Epithelial cell of prostate (primary cell): ENCODE measurements around the gene SYF2.
A peak's percentile ranks its signal among the peaks of the same experiment; 100 is the strongest.
"Not testable (repeated sequence)": the region's sequence is repeated elsewhere in the genome, so short reads cannot be mapped to it uniquely, and the experiment has no call there.

Experiments
- DNase-seq: peaks from one replicate; pipeline ENCODE4 v3.0.0-alpha.2; 2011; ENCODE audit warnings: low read depth, low spot score
- H3K27ac ChIP-seq: fragments of 450-650 bp; 2 replicates; pipeline ENCODE4 v1.5.1; 2017; ENCODE audit warnings: mild to moderate bottlenecking

SYF2 gene

DNA sequence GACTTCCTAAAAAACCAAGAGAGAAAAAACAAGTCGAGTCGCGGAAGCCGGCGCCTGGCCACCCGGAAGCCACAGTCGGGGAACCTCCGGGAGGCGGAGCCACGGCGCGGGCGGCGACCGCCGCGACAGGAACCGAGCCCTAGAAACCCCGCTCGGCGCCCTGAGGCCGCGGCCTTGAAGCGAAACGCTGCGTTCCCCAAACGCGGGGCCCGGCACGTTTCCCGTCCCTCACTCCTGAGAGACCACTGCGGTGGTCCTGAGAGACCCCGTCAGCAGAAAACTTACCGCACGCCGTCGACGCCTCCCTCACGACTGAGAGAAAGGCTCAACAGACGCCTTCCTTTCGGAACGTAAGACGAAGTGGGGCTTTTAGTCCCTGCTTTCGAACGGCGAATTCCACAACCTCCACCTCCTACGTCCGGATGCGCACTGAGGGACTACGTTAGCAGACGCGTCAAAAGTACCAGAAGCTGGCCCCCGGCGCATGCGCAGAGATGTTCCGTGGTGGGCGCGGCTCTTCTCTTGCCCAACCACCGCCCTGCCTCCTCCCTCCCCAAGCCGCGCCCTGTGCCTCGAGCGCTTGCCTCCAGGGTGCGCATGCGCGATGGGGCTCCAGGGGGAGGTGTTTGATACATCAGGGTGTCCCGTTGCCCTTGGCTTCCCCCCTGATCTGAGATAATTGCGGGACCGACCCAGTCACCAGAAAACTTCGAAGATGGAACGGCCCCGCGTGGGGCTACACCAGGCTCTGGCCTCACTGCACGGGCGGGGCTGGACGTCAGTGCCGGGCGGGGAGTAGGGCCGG is 14.9 kb upstream of the SYF2 start, which contains the start of gene RSRP1:
RSRP1 (minus strand) TSS at position 431 of the 805 bp plus-strand sequence. CDS start 491 bp downstream, outside the sequence.
- DNase-seq: peak; percentile 81
- H3K27ac ChIP-seq: peak within 1 kb of the TSS; percentile 97

DNA sequence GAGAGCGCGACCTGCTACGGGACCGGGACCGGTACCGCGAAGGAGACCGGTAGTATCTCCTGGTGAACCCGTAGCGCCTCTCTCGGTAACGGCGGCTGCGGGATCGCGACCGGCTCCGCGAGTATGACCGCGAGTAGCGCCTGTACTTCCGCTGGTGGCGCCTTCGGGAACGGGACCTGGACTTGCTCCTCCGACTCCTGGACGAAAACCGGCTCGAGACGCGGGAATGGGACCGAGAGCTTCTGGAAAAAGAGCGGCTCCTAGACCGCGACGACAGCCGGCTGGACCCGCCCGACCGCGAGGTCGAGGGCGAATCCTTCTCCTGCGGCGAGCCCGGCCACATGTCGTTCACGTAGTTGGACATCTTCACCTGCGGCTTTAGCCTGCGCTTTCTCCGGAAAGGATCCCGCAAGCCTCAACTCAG is 14.3 kb upstream of the SYF2 start:
- no peak for DNase-seq
- H3K27ac ChIP-seq: peak overlapping the region; percentile 97

DNA sequence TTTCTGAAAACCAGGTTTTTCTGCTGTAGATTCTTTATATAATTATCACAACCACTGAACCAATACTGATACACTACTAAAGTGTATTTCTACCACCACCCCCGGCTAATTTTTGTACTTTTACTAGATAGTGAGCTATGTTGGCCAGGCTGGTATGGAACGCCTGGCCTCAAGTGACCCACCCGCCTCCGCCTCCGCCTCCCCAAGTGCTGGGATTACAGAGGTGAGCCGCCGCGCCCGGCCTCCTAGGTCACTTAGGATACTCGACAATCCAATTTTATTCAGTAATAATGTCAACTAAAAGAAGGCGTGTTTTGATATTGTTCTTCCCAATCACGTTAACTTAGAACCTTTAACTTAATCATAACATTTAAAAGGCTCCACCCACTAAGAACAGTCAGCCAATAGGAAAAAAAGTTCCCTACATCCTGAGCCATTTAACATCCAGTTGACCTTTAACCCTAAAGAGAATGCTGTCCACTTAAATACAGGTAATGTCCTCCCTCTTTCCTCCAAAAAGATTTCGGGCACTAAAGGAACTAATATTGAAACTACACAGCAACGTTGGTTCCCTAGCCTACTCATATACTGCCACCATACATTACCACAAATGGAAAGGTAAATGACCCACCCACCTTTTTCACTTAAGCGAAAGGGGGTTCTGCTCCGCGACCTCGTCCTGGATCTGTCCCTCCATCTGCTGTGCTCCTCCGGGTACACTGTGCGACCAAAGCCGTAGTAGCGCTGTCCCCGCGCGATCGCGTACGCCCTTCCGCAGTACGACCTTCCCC is 13.7 kb upstream of the SYF2 start:
- DNase-seq: no peak
- peak overlapping the region; percentile 97 for H3K27ac ChIP-seq

DNA sequence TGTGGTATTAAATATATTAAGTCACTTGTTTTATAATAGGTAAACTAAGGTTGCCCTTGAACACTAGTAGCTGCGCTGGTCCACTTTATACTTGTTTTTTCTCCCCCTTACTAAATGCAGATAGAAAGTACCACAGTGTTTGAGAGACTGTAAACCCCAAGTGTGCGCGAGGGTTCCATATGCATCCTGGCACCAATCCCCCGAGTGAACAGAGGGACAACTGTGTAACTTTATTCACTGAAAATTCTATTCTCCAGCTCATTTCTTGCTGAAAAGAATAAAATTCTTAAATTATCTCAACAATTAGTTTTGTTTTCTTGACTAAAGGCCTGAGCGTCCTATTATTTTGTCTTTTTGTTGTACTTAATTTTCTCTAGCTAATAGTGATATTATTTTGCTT is 13.1 kb upstream of the SYF2 start:
- H3K27ac ChIP-seq: peak overlapping the region; percentile 97
- DNase-seq: no peak

DNA sequence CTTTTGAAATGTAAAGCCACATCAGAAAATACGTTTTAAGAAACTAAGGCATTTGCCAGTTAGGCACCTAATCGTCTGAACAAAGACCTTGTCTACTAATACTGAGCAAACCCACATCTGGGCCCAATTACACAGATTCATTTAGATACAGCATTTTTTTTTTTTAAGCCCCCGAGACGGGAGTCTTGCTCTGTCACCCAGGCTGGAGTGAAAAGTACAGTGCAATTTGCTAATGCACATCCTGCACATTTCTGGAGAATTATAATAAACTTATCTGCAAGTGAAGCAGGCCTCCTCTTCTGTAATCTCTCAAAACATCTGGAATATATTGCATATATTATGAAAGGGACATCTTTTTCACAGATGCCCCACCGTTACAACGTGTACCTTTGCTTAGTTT is 11.6 kb upstream of the SYF2 start:
- DNase-seq: no peak
- no peak overlapping the region for H3K27ac ChIP-seq

DNA sequence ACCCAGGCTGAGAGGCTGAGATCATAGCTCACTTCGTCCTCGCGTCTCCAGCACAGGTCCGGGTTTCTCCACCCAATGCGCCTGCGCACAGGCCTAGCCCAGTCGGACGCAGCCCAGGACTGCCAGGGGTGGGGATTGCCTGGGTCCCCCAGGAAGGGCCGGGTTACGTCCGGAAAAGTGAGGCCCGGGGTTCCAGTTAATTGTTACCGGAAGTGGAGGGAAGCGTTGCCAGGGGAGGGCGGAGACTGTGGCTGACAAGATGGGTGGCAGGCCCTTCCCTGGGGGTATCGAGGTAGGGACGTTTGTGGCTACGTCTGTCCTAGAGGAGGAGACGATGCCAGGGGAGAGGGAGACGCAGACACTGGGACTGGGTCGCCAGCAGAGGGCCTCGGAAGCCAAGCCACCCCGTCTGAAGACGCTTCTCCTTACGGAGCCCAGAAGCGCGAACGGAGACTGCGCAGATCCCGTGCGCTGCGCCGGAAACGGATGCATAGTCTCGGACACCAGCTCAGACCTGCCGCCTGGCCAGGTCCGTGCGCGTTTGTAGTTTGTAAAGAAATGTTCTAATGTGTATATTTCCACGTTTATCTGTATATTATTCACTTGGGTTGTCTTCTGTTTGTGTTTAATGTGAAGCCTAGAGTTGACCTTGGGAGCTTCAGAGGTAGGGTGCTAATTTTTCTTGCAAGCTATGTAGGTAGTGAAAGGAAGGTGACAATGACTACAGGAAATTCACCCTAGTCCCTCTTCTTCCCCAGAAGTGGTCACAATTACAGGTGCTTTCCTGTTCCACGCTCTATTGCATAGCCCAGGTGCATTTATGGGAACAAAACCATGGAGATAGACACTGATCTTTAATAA is 7.6 kb upstream of the SYF2 start:
- H3K27ac ChIP-seq: peak overlapping the region; percentile 84
- peak; percentile 87 for DNase-seq

DNA sequence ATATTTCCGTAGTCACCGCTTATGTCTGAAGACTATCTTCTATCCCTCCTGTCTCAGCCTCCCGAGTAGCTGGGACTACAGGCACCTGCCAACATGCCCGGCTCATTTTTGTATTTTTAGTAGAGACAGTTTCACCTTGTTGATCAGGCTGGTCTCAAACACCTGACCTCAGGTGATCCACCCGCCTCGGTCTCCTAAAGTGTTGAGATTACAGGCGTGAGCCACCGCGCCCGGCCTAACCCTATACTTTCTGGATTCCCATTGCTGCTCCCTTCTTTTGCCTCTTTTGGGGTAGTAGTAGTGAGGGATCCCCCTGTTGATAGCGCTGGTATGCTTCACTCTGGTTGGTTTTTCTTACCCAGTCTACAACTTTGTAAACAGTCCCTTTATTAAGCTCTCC is 5.7 kb upstream of the SYF2 start:
- H3K27ac ChIP-seq: no peak overlapping the region
- DNase-seq: no peak

DNA sequence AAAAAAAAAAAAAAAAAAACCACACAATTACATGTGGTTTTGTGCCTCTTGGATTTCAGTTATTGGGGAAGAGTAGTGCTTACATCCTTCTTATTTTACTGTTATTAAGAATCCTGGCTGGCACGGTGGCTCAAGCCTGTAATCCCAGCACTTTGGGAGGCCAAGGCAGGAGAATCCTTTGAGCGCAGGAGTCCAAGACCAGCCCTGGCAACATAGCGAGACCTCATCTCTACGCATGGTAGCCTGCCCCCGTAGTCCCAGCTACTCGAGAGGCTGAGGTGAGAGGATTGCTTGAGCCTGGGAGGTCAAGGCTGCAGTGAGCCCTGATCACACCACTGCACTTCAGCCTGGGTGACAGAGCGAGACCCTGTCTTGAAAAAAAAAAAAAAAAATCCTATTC is 4.0 kb upstream of the SYF2 start:
- DNase-seq, H3K27ac ChIP-seq: not testable (repeated sequence)

DNA sequence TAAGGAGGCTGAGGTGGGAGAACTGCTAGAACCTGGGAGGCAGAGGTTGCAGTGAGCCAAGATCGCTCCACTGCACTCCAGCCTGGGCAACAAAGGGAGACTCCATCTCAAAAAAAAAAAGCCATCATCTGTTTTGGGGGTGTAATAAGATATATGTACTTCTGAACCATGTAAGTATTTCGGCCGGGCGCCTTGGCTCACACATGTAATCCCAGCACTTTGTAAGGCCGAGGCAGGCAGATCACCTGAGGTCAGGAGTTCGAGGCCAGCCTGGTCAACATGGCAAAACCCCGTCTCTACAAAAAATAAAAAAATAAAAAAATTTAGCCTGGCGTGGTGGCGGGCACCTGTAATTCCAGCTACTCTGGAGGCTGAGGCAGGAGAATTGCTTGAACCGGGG is 3.1 kb upstream of the SYF2 start:
- H3K27ac ChIP-seq, DNase-seq: not testable (repeated sequence)

DNA sequence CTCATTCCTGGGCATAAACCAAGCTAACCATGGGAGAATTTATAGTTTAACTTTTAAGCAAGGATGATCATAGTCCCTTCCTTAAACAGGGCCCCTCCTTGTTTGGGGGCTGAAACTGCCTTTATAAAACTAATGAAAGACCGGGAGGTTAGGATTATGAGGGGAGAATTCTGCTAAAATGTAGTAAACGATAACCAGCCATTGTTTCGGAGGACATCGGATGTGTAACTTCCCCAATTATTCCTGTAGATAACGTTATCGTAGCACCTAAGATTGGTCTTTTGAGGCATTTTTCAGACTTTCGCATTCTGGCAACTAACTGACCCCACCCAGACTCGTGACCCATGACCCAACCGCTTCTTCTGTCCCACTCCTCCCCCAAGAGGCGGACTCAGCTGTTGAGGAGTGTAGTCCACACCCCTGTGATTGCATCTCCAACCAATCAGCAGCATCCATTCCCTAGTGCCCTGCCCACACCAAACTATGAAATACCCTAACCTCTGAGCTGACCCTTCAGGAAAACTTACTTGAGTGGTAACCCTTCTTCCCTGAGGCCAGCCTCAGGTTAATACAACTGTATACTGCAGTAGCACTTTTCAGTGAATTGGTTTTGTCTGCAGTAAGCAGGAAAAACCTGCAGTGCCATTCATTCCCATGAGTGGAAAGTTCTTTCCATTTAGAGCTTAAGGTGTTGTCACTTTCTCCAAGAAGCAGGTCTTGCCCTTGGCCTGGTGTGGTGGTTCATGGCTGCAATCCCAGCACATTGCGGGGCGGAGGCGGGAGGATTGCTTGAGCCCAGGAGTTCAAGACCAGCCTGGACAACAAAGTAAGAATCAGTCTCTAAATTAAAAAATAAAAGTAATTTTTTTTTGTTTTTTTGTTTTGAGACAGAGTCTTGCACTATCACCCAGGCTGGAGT is 823 bp upstream of the SYF2 start:
- DNase-seq: peak; percentile 64
- peak overlapping the region; percentile 90 for H3K27ac ChIP-seq

DNA sequence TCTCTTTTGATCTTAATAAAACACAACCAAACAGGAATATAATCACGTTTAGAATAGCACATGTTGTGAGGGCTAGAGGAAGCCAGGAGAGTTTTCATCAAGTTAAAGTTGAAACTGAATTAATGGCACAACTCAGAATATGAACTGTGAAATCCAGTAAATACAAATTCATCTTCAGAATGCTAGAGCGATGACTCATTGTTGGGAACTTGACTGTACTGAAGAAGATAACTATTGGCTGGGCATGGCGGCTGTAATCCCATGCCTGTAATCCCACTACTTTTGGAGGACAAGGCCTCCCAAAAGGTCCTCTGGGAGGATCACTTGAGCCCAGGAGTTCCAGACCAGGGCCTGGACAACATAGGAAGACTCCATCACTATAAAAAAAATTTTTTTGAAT is 8.8 kb downstream of the SYF2 start:
- H3K27ac ChIP-seq: no peak overlapping the region
- no peak for DNase-seq

DNA sequence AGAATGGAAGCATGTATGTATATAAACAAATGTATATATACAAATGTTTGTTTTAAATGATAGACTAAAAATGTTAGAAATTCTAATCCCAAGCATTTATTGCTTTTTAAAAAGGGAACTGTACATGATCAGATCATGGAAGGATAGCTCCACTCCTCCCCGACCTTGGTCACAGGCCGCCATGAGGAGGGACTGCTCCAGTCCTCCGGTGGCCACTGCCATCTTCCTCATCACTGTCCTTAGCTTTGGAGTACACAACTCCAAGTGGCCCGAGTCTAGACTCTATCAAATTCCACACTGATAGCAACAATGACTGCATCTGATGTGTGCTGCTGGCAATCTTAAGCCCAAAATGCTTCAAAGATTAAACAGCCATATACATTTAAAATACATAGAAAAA is 9.7 kb downstream of the SYF2 start:
- no peak overlapping the region for H3K27ac ChIP-seq
- DNase-seq: no peak

DNA sequence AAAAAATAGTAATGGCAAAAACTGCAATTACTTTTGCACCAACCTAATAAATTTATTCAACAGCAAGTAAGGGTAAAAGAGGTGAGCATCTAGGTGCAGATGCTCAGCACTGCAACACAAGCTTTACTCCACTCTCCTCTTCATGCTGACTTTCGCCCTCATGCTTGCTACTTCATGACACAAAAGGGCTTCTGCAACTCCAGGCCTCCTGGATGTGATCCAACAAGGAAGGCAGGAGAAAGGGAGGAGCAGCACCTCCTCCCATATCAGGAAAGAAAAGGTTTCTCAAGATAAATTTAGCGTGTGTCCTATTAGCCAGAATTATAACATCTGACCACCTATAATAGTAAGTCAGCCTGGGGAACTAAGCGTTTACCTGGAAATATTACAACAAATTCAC is 11.6 kb downstream of the SYF2 start:
- no peak for DNase-seq
- no peak overlapping the region for H3K27ac ChIP-seq

DNA sequence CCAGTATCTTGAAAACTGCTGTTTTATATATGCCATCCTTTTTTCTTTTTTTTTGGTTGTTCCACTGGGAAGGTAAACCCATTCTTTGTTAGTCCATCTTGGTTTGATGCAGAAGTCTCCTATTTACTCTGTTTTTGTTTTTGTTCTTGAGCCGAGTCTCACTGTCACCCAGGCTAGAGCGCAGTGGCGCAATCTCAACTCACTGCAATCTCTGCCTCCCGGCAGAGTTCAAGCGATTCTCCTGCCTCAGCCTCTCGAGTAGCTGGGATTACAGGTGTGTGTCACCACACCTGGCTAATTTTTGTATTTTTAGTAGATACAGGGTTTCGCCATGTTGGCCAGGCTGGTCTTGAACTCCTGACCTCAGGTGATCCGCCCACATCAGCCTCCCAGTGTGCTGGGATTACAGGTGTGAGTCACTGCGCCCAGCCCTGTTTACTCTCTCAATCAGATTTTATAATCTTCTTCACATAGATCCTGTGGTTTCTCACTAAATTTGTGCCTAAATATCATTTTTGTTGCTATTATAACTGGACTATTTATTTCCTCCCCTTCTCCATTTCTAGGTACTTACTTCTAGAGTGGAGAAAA is 12.5 kb downstream of the SYF2 start:
- no peak for DNase-seq
- no peak overlapping the region for H3K27ac ChIP-seq

DNA sequence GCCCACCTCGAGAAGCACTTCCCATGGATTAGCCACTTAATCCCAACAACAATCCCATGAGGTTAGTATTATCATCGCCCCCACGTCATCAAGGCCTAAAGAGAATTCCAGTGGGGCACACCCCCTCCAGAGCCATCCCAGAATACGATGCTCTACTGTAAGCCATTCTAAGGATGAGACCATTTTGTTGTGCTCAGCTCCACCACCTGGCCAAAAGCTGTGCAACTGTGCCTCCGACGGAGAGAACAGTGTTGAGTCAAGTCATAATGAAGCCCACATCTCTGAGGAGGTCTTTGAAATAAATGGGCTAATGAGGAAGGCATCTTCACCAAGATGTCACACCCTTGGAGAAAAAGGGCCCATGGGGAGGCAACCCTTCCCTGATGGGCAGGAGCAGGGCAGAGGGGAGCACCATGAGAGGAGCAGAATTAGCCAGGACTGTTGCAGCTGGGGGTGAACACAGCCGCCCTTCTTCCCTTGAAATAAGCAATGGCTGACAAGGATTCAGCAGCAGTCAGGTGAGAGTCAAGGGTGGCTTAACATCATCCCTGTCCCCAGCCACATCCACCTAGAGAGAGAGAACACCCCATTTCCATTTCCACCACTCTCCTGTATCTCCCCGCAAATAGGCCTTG is 14.6 kb downstream of the SYF2 start:
- no peak for DNase-seq
- H3K27ac ChIP-seq: no peak overlapping the region

DNA sequence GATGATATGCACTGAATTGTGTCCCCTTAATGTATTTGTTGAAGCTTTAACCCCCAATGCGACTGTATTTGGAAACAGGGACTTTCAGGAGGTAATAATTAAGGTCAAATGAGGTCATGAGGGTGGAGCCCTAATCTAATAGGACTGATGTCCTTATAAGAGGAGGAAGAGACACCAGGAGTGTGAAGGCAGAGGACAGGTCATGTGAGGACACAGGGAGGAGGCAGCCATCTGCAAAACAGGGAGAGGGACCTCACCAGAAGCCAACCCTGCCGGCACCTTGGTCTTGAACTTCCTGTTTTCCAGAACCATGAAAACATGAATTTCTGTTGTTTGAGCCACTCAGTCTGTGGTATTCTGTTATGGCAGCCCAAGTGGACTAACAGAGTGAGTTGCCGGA is 15.3 kb downstream of the SYF2 start:
- H3K27ac ChIP-seq: no peak overlapping the region
- no peak for DNase-seq

DNA sequence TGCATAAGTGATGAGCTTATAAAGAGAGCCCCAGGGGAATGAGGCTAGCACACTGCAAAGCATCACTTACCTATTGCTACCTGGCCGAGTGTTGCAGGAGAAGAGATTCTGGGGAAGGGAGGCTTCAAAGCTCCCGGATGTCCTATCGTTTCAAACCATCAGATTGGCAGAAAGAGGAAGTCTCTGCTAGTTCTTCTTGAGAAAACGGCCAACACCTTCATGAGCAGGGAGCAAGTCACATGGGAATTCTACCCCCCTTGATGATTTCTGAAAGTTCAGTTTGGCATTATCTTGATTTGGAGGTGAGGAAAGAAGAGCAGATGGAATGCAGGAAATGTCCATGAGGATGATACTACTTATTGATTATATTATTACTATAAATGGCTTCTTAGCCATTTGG is 16.2 kb downstream of the SYF2 start:
- no peak overlapping the region for H3K27ac ChIP-seq
- DNase-seq: no peak

DNA sequence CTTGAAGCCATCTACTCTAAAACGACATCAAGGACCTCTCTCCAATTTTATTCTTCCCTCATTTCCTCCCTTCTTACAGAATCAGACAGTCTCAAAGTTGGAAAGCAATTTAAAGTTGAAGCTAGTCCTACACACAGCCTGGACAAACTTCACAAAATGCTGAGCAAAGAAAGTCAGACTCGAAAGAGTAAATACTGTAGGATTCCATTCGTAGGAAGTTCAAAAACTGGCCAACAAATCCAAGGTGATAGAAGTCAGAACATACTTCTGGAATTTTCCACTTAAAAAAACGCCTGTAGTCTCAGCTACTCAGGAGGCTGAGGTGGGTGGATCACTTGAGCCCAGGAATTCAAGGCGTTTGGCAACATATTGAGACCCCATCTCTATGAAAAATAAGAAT is 19.6 kb downstream of the SYF2 start:
- H3K27ac ChIP-seq: no peak overlapping the region
- DNase-seq: no peak

DNA sequence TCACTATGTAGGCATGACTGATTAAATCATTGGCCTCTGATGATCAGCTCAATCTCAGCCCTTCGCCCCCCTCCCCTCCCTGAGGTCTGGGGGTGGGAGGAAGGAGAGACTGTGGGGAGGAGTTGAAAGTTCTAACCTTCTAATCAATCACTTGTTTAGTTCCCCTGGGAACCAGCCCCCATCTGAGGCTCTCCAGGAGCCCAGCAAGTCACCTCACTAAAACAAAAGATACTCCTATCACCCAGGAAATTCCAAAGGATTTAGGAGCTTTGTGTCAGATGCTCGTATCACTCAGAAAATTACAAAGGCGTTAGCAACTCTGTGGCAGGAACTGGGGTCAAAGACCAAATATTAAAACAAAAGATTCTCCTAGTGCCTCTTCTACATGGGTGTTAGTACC is 21.6 kb downstream of the SYF2 start:
- DNase-seq: no peak
- H3K27ac ChIP-seq: no peak overlapping the region
